ENCODE data around the gene ASXL2. TPM values are rescaled to one million over a fixed set of nuclear protein-coding genes. Genes with fewer than 3 reads are reported as not detected.

ASXL2 gene
- total and polyA plus RNA-seq, 2 of the 13 experiments (the other 11 are each of a cell fraction or from before 2014, with no cell fraction given): 12.1 to 19.2 TPM

DNA sequence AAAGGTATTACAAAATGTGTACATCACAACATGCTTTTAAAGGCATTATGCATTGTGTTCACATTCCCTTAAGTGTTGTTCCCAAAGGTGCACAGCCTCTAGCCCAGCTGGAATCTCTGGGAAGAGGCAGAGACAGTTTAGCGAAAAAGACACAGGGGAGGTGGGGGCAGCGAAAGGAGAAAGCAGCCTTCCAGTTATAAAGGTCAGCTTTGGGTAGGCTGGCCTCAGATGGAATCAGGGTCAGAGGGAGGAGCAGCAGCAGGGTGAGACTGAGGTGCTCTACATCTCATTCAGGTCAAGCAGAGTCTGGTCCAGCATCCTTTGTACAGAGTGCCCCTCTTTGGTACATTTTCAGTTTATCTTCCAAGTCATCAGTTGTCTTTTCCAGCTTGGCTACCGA lies 68.6 kb downstream of the ASXL2 start (continued):
- TF ChIP-seq, protein P1, sequence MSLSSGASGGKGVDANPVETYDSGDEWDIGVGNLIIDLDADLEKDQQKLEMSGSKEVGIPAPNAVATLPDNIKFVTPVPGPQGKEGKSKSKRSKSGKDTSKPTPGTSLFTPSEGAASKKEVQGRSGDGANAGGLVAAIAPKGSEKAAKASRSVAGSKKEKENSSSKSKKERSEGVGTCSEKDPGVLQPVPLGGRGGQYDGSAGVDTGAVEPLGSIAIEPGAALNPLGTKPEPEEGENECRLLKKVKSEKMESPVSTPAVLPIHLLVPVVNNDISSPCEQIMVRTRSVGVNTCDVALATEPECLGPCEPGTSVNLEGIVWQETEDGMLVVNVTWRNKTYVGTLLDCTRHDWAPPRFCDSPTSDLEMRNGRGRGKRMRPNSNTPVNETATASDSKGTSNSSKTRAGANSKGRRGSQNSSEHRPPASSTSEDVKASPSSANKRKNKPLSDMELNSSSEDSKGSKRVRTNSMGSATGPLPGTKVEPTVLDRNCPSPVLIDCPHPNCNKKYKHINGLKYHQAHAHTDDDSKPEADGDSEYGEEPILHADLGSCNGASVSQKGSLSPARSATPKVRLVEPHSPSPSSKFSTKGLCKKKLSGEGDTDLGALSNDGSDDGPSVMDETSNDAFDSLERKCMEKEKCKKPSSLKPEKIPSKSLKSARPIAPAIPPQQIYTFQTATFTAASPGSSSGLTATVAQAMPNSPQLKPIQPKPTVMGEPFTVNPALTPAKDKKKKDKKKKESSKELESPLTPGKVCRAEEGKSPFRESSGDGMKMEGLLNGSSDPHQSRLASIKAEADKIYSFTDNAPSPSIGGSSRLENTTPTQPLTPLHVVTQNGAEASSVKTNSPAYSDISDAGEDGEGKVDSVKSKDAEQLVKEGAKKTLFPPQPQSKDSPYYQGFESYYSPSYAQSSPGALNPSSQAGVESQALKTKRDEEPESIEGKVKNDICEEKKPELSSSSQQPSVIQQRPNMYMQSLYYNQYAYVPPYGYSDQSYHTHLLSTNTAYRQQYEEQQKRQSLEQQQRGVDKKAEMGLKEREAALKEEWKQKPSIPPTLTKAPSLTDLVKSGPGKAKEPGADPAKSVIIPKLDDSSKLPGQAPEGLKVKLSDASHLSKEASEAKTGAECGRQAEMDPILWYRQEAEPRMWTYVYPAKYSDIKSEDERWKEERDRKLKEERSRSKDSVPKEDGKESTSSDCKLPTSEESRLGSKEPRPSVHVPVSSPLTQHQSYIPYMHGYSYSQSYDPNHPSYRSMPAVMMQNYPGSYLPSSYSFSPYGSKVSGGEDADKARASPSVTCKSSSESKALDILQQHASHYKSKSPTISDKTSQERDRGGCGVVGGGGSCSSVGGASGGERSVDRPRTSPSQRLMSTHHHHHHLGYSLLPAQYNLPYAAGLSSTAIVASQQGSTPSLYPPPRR (CRISPR knock-in tag; IDR thresholded peaks at IDR 0.05; ENCODE audit: borderline replicate concordance): peak; percentile 70; the same call in 1 of the 2 replicates
- no peak for TF ChIP-seq ZNF616 (CRISPR knock-in tag; IDR thresholded peaks at IDR 0.05; ENCODE audit: low read depth)
- TF ChIP-seq HIVEP1 (CRISPR knock-in tag; IDR thresholded peaks at IDR 0.05): no peak
- TF ChIP-seq, protein P2, sequence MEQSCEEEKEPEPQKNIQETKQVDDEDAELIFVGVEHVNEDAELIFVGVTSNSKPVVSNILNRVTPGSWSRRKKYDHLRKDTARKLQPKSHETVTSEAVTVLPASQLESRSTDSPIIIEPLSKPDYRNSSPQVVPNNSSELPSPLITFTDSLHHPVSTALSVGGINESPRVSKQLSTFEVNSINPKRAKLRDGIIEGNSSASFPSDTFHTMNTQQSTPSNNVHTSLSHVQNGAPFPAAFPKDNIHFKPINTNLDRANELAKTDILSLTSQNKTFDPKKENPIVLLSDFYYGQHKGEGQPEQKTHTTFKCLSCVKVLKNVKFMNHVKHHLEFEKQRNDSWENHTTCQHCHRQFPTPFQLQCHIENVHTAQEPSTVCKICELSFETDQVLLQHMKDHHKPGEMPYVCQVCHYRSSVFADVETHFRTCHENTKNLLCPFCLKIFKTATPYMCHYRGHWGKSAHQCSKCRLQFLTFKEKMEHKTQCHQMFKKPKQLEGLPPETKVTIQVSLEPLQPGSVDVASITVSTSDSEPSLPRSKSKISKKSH (CRISPR knock-in tag; IDR thresholded peaks at IDR 0.05; ENCODE audit: borderline replicate concordance): no peak
- no peak for TF ChIP-seq ZNF251 (CRISPR knock-in tag; IDR thresholded peaks at IDR 0.05)
- TF ChIP-seq, protein P3, sequence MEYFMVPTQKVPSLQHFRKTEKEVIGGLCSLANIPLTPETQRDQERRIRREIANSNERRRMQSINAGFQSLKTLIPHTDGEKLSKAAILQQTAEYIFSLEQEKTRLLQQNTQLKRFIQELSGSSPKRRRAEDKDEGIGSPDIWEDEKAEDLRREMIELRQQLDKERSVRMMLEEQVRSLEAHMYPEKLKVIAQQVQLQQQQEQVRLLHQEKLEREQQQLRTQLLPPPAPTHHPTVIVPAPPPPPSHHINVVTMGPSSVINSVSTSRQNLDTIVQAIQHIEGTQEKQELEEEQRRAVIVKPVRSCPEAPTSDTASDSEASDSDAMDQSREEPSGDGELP (IDR thresholded peaks at IDR 0.05; ENCODE audit: borderline replicate concordance, low read depth): peak; percentile 24; the same call in 1 of the 2 replicates
- no peak for TF ChIP-seq GLI4 (CRISPR knock-in tag; IDR thresholded peaks at IDR 0.05; ENCODE audit: borderline replicate concordance)
- 0 out of 2 replicates have a peak, but pooled peaks have one; percentile 39 for TF ChIP-seq ONECUT2 (CRISPR knock-in tag; IDR thresholded peaks at IDR 0.05)
- no peak for TF ChIP-seq ATF1 (CRISPR knock-in tag; IDR thresholded peaks at IDR 0.05)
- TF ChIP-seq, protein P4, sequence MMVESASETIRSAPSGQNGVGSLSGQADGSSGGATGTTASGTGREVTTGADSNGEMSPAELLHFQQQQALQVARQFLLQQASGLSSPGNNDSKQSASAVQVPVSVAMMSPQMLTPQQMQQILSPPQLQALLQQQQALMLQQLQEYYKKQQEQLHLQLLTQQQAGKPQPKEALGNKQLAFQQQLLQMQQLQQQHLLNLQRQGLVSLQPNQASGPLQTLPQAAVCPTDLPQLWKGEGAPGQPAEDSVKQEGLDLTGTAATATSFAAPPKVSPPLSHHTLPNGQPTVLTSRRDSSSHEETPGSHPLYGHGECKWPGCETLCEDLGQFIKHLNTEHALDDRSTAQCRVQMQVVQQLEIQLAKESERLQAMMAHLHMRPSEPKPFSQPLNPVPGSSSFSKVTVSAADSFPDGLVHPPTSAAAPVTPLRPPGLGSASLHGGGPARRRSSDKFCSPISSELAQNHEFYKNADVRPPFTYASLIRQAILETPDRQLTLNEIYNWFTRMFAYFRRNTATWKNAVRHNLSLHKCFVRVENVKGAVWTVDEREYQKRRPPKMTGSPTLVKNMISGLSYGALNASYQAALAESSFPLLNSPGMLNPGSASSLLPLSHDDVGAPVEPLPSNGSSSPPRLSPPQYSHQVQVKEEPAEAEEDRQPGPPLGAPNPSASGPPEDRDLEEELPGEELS (CRISPR knock-in tag; IDR thresholded peaks at IDR 0.05): peak; percentile 73
- TF ChIP-seq, protein P5, sequence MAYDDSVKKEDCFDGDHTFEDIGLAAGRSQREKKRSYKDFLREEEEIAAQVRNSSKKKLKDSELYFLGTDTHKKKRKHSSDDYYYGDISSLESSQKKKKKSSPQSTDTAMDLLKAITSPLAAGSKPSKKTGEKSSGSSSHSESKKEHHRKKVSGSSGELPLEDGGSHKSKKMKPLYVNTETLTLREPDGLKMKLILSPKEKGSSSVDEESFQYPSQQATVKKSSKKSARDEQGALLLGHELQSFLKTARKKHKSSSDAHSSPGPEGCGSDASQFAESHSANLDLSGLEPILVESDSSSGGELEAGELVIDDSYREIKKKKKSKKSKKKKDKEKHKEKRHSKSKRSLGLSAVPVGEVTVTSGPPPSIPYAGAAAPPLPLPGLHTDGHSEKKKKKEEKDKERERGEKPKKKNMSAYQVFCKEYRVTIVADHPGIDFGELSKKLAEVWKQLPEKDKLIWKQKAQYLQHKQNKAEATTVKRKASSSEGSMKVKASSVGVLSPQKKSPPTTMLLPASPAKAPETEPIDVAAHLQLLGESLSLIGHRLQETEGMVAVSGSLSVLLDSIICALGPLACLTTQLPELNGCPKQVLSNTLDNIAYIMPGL (CRISPR knock-in tag; IDR thresholded peaks at IDR 0.05; ENCODE audit: borderline replicate concordance in 1 of 2, low read depth in 1 of 2): 0 out of 4 replicates have a peak, but pooled peaks of 1 of the 2 experiments have one; percentile 29
- peak; percentile 48; the same call in 1 of the 2 replicates for TF ChIP-seq TBX2 (CRISPR knock-in tag; IDR thresholded peaks at IDR 0.05; ENCODE audit: borderline replicate concordance)
- TF ChIP-seq HOXA3 (CRISPR knock-in tag; IDR thresholded peaks at IDR 0.05): peak; percentile 57; the same call in 1 of the 2 replicates
- no peak for TF ChIP-seq ATF7 (IDR thresholded peaks at IDR 0.05)
- TF ChIP-seq ATF7 (CRISPR knock-in tag; IDR thresholded peaks at IDR 0.05): no peak
- no peak for TF ChIP-seq TOPORS (CRISPR knock-in tag; IDR thresholded peaks at IDR 0.05)
- TF ChIP-seq, protein P6, sequence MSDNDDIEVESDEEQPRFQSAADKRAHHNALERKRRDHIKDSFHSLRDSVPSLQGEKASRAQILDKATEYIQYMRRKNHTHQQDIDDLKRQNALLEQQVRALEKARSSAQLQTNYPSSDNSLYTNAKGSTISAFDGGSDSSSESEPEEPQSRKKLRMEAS (IDR thresholded peaks at IDR 0.05): 0 out of 2 replicates have a peak, but pooled peaks have one; percentile 6
